ENCODE measurements around the gene TUBGCP3.

TUBGCP3 gene

GRCh38 chr13:112516218-112516617, 71.7 kb downstream of the TUBGCP3 start:
- Histone ChIP-seq H3K4me3 (ENCODE audit: low read depth in 1 of 5, low read length in 5 of 5) (no peak overlapping the region), H3K4me1 (ENCODE audit: control insufficient read depth in 5 of 5, insufficient read depth in 5 of 5, low read length in 5 of 5) (no peaks in the 10 kb centered on the region), H3K9me3 (ENCODE audit: control insufficient read depth in 5 of 5, low read length in 5 of 5) (no peaks in the 10 kb centered on the region), H3K9ac (ENCODE audit: low read length in 5 of 5) (no peak overlapping the region), H3K27ac (ENCODE audit: low read depth, low read length) (no peak overlapping the region), H3K36me3 (ENCODE audit: control insufficient read depth in 5 of 5, insufficient read depth in 5 of 5, low read length in 5 of 5) (peaks cover 28 to 72% (median 49%) of the 10 kb centered on the region in 5 donors), H3K27me3 (ENCODE audit: control insufficient read depth in 5 of 5, insufficient read depth in 4 of 5, low read length in 5 of 5) (no peaks in the 10 kb centered on the region)

- H3K9ac ChIP-seq (ENCODE audit: low read length in 5 of 5): no peak overlapping the region
- no peak overlapping the region for H3K27ac ChIP-seq (ENCODE audit: low read depth, low read length)
- no peaks in the 10 kb centered on the region for H3K9me3 ChIP-seq (ENCODE audit: control insufficient read depth in 5 of 5, low read length in 5 of 5)
- H3K4me1 ChIP-seq (ENCODE audit: control insufficient read depth in 5 of 5, insufficient read depth in 5 of 5, low read length in 5 of 5): no peaks in the 10 kb centered on the region
- peaks cover 19 to 71% (median 42%) of the 10 kb centered on the region in 5 donors for H3K36me3 ChIP-seq (ENCODE audit: control insufficient read depth in 5 of 5, insufficient read depth in 5 of 5, low read length in 5 of 5)
- no peaks in the 10 kb centered on the region for H3K27me3 ChIP-seq (ENCODE audit: control insufficient read depth in 5 of 5, insufficient read depth in 4 of 5, low read length in 5 of 5)
- H3K4me3 ChIP-seq (ENCODE audit: low read depth in 1 of 5, low read length in 5 of 5): no peak overlapping the region
Observed at GRCh38 chr13:112513761-112514160, 74.2 kb downstream of the TUBGCP3 start.

GRCh38 chr13:112510987-112511685, 76.8 kb downstream of the TUBGCP3 start:
- peaks cover 14 to 74% (median 44%) of the 10 kb centered on the region in 5 donors for H3K36me3 ChIP-seq (ENCODE audit: control insufficient read depth in 5 of 5, insufficient read depth in 5 of 5, low read length in 5 of 5)
- H3K27me3 ChIP-seq (ENCODE audit: control insufficient read depth in 5 of 5, insufficient read depth in 4 of 5, low read length in 5 of 5): no peaks in the 10 kb centered on the region
- no peak overlapping the region for H3K27ac ChIP-seq (ENCODE audit: low read depth, low read length)
- H3K9ac ChIP-seq (ENCODE audit: low read length in 5 of 5): no peak overlapping the region
- no peaks in the 10 kb centered on the region for H3K9me3 ChIP-seq (ENCODE audit: control insufficient read depth in 5 of 5, low read length in 5 of 5)
- no peak overlapping the region for H3K4me3 ChIP-seq (ENCODE audit: low read depth in 1 of 5, low read length in 5 of 5)
- no peaks in the 10 kb centered on the region for H3K4me1 ChIP-seq (ENCODE audit: control insufficient read depth in 5 of 5, insufficient read depth in 5 of 5, low read length in 5 of 5)

GRCh38 chr13:112510002-112510780, 77.8 kb downstream of the TUBGCP3 start:
- H3K27me3 ChIP-seq (ENCODE audit: control insufficient read depth in 5 of 5, insufficient read depth in 4 of 5, low read length in 5 of 5): no peaks in the 10 kb centered on the region
- H3K4me1 ChIP-seq (ENCODE audit: control insufficient read depth in 5 of 5, insufficient read depth in 5 of 5, low read length in 5 of 5): no peaks in the 10 kb centered on the region
- H3K9me3 ChIP-seq (ENCODE audit: control insufficient read depth in 5 of 5, low read length in 5 of 5): no peaks in the 10 kb centered on the region
- no peak overlapping the region for H3K9ac ChIP-seq (ENCODE audit: low read length in 5 of 5)
- H3K36me3 ChIP-seq (ENCODE audit: control insufficient read depth in 5 of 5, insufficient read depth in 5 of 5, low read length in 5 of 5): peaks cover 18 to 76% (median 39%) of the 10 kb centered on the region in 5 donors
- H3K27ac ChIP-seq (ENCODE audit: low read depth, low read length): no peak overlapping the region
- H3K4me3 ChIP-seq (ENCODE audit: low read depth in 1 of 5, low read length in 5 of 5): no peak overlapping the region

- Histone ChIP-seq H3K4me3 (ENCODE audit: low read depth in 1 of 5, low read length in 5 of 5) (no peak overlapping the region), H3K9ac (ENCODE audit: low read length in 5 of 5) (no peak overlapping the region), H3K27ac (ENCODE audit: low read depth, low read length) (no peak overlapping the region), H3K9me3 (ENCODE audit: control insufficient read depth in 5 of 5, low read length in 5 of 5) (no peaks in the 10 kb centered on the region), H3K27me3 (ENCODE audit: control insufficient read depth in 5 of 5, insufficient read depth in 4 of 5, low read length in 5 of 5) (no peaks in the 10 kb centered on the region), H3K36me3 (ENCODE audit: control insufficient read depth in 5 of 5, insufficient read depth in 5 of 5, low read length in 5 of 5) (peaks cover 14 to 81% (median 41%) of the 10 kb centered on the region in 5 donors), H3K4me1 (ENCODE audit: control insufficient read depth in 5 of 5, insufficient read depth in 5 of 5, low read length in 5 of 5) (no peaks in the 10 kb centered on the region)
Observed at GRCh38 chr13:112509190-112509589, 78.8 kb downstream of the TUBGCP3 start.

GRCh38 chr13:112506046-112506445, 81.9 kb downstream of the TUBGCP3 start:
- H3K27ac ChIP-seq (ENCODE audit: low read depth, low read length): no peak overlapping the region
- H3K4me3 ChIP-seq (ENCODE audit: low read depth in 1 of 5, low read length in 5 of 5): no peak overlapping the region
- peaks cover 8 to 85% (median 60%) of the 10 kb centered on the region in 5 donors for H3K36me3 ChIP-seq (ENCODE audit: control insufficient read depth in 5 of 5, insufficient read depth in 5 of 5, low read length in 5 of 5)

GRCh38 chr13:112496166-112496565, 91.8 kb downstream of the TUBGCP3 start:
- Histone ChIP-seq H3K27me3 (ENCODE audit: control insufficient read depth in 5 of 5, insufficient read depth in 4 of 5, low read length in 5 of 5) (no peaks in the 10 kb centered on the region), H3K36me3 (ENCODE audit: control insufficient read depth in 5 of 5, insufficient read depth in 5 of 5, low read length in 5 of 5) (peaks cover 28 to 70% (median 43%) of the 10 kb centered on the region in 5 donors), H3K27ac (ENCODE audit: low read depth, low read length) (no peak overlapping the region), H3K9ac (ENCODE audit: low read length in 5 of 5) (no peak overlapping the region), H3K9me3 (ENCODE audit: control insufficient read depth in 5 of 5, low read length in 5 of 5) (no peaks in the 10 kb centered on the region), H3K4me1 (ENCODE audit: control insufficient read depth in 5 of 5, insufficient read depth in 5 of 5, low read length in 5 of 5) (peaks cover 0 to 2% (median 0%) of the 10 kb centered on the region in 5 donors), H3K4me3 (ENCODE audit: low read depth in 1 of 5, low read length in 5 of 5) (no peak overlapping the region)

More at GRCh38 chr13:112506046-112506445, 81.9 kb downstream of the TUBGCP3 start:
- H3K4me1 ChIP-seq (ENCODE audit: control insufficient read depth in 5 of 5, insufficient read depth in 5 of 5, low read length in 5 of 5): no peaks in the 10 kb centered on the region
- no peaks in the 10 kb centered on the region for H3K9me3 ChIP-seq (ENCODE audit: control insufficient read depth in 5 of 5, low read length in 5 of 5)
- no peak overlapping the region for H3K9ac ChIP-seq (ENCODE audit: low read length in 5 of 5)
- H3K27me3 ChIP-seq (ENCODE audit: control insufficient read depth in 5 of 5, insufficient read depth in 4 of 5, low read length in 5 of 5): no peaks in the 10 kb centered on the region

GRCh38 chr13:112495465-112495864, 92.5 kb downstream of the TUBGCP3 start:
- Histone ChIP-seq H3K9ac (ENCODE audit: low read length in 5 of 5) (no peak overlapping the region), H3K4me3 (ENCODE audit: low read depth in 1 of 5, low read length in 5 of 5) (no peak overlapping the region), H3K27me3 (ENCODE audit: control insufficient read depth in 5 of 5, insufficient read depth in 4 of 5, low read length in 5 of 5) (no peaks in the 10 kb centered on the region), H3K27ac (ENCODE audit: low read depth, low read length) (no peak overlapping the region), H3K4me1 (ENCODE audit: control insufficient read depth in 5 of 5, insufficient read depth in 5 of 5, low read length in 5 of 5) (peaks cover 0 to 2% (median 0%) of the 10 kb centered on the region in 5 donors), H3K36me3 (ENCODE audit: control insufficient read depth in 5 of 5, insufficient read depth in 5 of 5, low read length in 5 of 5) (peaks cover 22 to 65% (median 38%) of the 10 kb centered on the region in 5 donors), H3K9me3 (ENCODE audit: control insufficient read depth in 5 of 5, low read length in 5 of 5) (no peaks in the 10 kb centered on the region)

- Histone ChIP-seq H3K4me3 (ENCODE audit: low read depth in 1 of 5, low read length in 5 of 5) (no peak overlapping the region), H3K9me3 (ENCODE audit: control insufficient read depth in 5 of 5, low read length in 5 of 5) (no peaks in the 10 kb centered on the region), H3K4me1 (ENCODE audit: control insufficient read depth in 5 of 5, insufficient read depth in 5 of 5, low read length in 5 of 5) (peaks cover 0 to 2% (median 0%) of the 10 kb centered on the region in 5 donors), H3K27me3 (ENCODE audit: control insufficient read depth in 5 of 5, insufficient read depth in 4 of 5, low read length in 5 of 5) (no peaks in the 10 kb centered on the region), H3K27ac (ENCODE audit: low read depth, low read length) (no peak overlapping the region), H3K36me3 (ENCODE audit: control insufficient read depth in 5 of 5, insufficient read depth in 5 of 5, low read length in 5 of 5) (peaks cover 6 to 33% (median 16%) of the 10 kb centered on the region in 5 donors), H3K9ac (ENCODE audit: low read length in 5 of 5) (no peak overlapping the region)
Observed at GRCh38 chr13:112489199-112489598, 98.8 kb downstream of the TUBGCP3 start.

All from subcutaneous abdominal adipose tissue (tissue), 5 donors.